Measurements from ENCODE around the gene PDZD4.

PDZD4 gene

GRCh38 chrX:153769158-153769864 lies 61.0 kb downstream of the PDZD4 start:
- DNase-seq: no peak

GRCh38 chrX:153768311-153769157 lies 61.8 kb downstream of the PDZD4 start:
- no peak for DNase-seq

GRCh38 chrX:153767674-153768055 lies 62.7 kb downstream of the PDZD4 start:
- no peak for DNase-seq

- peak; percentile 75 for DNase-seq
Observed at GRCh38 chrX:153766871-153767673, 63.3 kb downstream of the PDZD4 start.

GRCh38 chrX:153766098-153766817 lies 64.1 kb downstream of the PDZD4 start:
- DNase-seq: peak; percentile 67

- DNase-seq: no peak
Observed at GRCh38 chrX:153765138-153766079, 64.9 kb downstream of the PDZD4 start.

GRCh38 chrX:153764786-153765137 lies 65.6 kb downstream of the PDZD4 start:
- DNase-seq: no peak

- DNase-seq: peak; percentile 77
Observed at GRCh38 chrX:153763989-153764755, 66.2 kb downstream of the PDZD4 start, which contains the start of gene PLXNB3. PLXNB3 (plus strand) TSS chrX:153764249; CDS start chrX:153765536, 1,287 bp downstream.

GRCh38 chrX:153763298-153763932 lies 66.9 kb downstream of the PDZD4 start:
- DNase-seq: no peak

- DNase-seq: no peak
Observed at GRCh38 chrX:153762626-153763173, 67.6 kb downstream of the PDZD4 start.

- DNase-seq: no peak
Observed at GRCh38 chrX:153761863-153762262, 68.5 kb downstream of the PDZD4 start.

- DNase-seq: no peak
Observed at GRCh38 chrX:153755136-153755535, 75.2 kb downstream of the PDZD4 start.

Data from NCI-H1092 treated with DMSO at 0.1 percent for 48 hours (cell line).